Measurements from ENCODE around the gene ZC3H10. TPM values are rescaled to one million over a fixed set of nuclear protein-coding genes. Genes with fewer than 3 reads are reported as not detected.
A peak's percentile ranks its signal among the peaks of the same experiment; 100 is the strongest.

ZC3H10 gene
- total and polyA plus RNA-seq, 2 of the 13 experiments (the other 11 are each of a cell fraction or from before 2014, with no cell fraction given), result 0.70 to 2.3 TPM

- no peak for TF ChIP-seq TIGD3 (CRISPR knock-in tag; IDR thresholded peaks at IDR 0.05; ENCODE audit: borderline replicate concordance)
- no peak for TF ChIP-seq NR2F6 (IDR thresholded peaks at IDR 0.05)
- TF ChIP-seq NR2F6 (CRISPR knock-in tag; IDR thresholded peaks at IDR 0.05), result no peak; the same call in 1 of the 2 replicates
- TF ChIP-seq AKAP8 (CRISPR knock-in tag; IDR thresholded peaks at IDR 0.05), result no peak
- peak; percentile 79 for TF ChIP-seq PRDM15 (CRISPR knock-in tag; IDR thresholded peaks at IDR 0.05)
- no peak; the same call in 1 of the 2 replicates for TF ChIP-seq SMAD1 (CRISPR knock-in tag; IDR thresholded peaks at IDR 0.05; ENCODE audit: borderline replicate concordance, low read depth)
- TF ChIP-seq ZNF605 (CRISPR knock-in tag; IDR thresholded peaks at IDR 0.05), result peak; percentile 87
- no peak for TF ChIP-seq TRIM22 (IDR thresholded peaks at IDR 0.05)
- peak; percentile 50 for TF ChIP-seq CEBPG (CRISPR knock-in tag; IDR thresholded peaks at IDR 0.05)
- TF ChIP-seq HNRNPH1 (optimal IDR thresholded peaks at IDR 0.05; ENCODE audit: low read depth, low read length), result no peak
- TF ChIP-seq MAFG (CRISPR knock-in tag; IDR thresholded peaks at IDR 0.05), result 0 out of 2 replicates have a peak, but pooled peaks have one; percentile 30
- no peak for TF ChIP-seq ZNF646 (CRISPR knock-in tag; IDR thresholded peaks at IDR 0.05)
- peak; percentile 89 for TF ChIP-seq ZSCAN20 (CRISPR knock-in tag; IDR thresholded peaks at IDR 0.05; ENCODE audit: borderline replicate concordance)
- peak; percentile 70 for TF ChIP-seq BORCS8-MEF2B (CRISPR knock-in tag; IDR thresholded peaks at IDR 0.05)
Measured at GRCh38 chr12:56079723-56080555, 38.1 kb upstream of the ZC3H10 start, which contains the start of gene ERBB3 (continued).

All from HepG2 (cell line).